ENCODE results near the gene GARNL3. TPM values are rescaled to one million over a fixed set of nuclear protein-coding genes. Genes with fewer than 3 reads are reported as not detected.

GARNL3 gene
- total RNA-seq, 1 experiment from 2014 or later, result 11.5 TPM

DNA sequence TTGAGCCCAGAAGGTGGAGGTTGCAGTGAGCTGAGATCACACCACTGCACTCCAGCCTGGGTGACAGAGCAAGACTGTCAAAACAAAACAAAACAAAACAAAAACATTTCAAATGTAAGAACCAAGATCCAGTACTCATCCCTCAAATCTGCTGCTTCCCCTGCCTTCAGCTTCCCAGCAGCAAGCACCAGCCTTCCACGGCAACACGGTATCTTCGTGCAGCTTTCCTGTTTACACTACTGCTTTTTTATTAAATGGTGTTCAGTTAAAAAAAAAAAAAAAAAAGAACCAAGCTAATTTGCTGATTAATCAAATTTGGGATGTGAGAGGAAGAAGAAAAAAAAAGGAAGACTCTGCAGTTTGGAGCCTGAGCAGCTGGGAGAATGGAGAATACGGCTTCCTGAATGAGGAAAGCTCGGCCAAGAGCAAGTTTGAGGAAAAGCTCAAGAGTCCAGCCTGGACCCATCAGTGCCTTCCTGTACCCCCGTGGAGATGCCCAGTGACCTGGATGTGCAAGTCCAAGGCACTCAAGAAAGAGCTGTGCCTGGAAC lies 104.4 kb downstream of the GARNL3 start:
- DNase-seq (ENCODE audit: low read depth, low spot score) (no peak), ATAC-seq (no peak)
- H3K9me3 ChIP-seq (ENCODE audit: control insufficient read depth, insufficient read depth, low read depth, low read length), result no peaks in the 10 kb centered on the region
- ChIA-PET CTCF (no interaction called here), POLR2A (interaction anchor here (0.5 to 0.7 kb wide), 2 partner anchors 60 to 67 kb away, joined by 6 to 8 read pairs; no protein-coding TSS in a partner anchor)
- H3K36me3 ChIP-seq (ENCODE audit: control insufficient read depth, insufficient read depth, low read length), result no peaks in the 10 kb centered on the region
- in situ Hi-C loops (cut with HindIII; ENCODE audit: low pct_unique_long_range_greater_than_20kb, low sequenced_read_pairs), result no loop called here
- TF ChIP-seq SIN3A (IDR thresholded peaks at IDR 0.05; ENCODE audit: borderline replicate concordance, insufficient read depth, low read depth, low read length), result no peak
- no peak for TF ChIP-seq POLR2AphosphoS5 (IDR thresholded peaks at IDR 0.05; ENCODE audit: low read depth, low read length)
- no peak for TF ChIP-seq REST (IDR thresholded peaks at IDR 0.05; ENCODE audit: insufficient read depth in 1 of 2, low read depth in 2 of 2, low read length in 1 of 2)
- no peak for TF ChIP-seq TCF7L2 (IDR thresholded peaks at IDR 0.05; ENCODE audit: low read depth, low read length)
- no peak overlapping the region for H3K4me3 ChIP-seq (ENCODE audit: low read depth in 2 of 2, low read length in 2 of 2)
- intact Hi-C loops (cut with micrococcal nuclease; ENCODE audit: unreplicated experiment), result no loop called here
- H3K4me1 ChIP-seq (ENCODE audit: control insufficient read depth, insufficient read depth, low read length), result no peaks in the 10 kb centered on the region
- no peaks in the 10 kb centered on the region for H3K27me3 ChIP-seq (ENCODE audit: control insufficient read depth, insufficient read depth, low read length)
- H3K27ac ChIP-seq (ENCODE audit: low read length), result no peak overlapping the region
- BruUV-seq (replicated peaks), result no TSS peak

GRCh38 chr9:127369428-127369827 lies 104.9 kb downstream of the GARNL3 start:
- H3K4me3 ChIP-seq (ENCODE audit: low read depth in 2 of 2, low read length in 2 of 2), result no peak overlapping the region
- BruUV-seq (replicated peaks), result no TSS peak
- in situ Hi-C loops (cut with HindIII; ENCODE audit: low pct_unique_long_range_greater_than_20kb, low sequenced_read_pairs), result no loop called here
- intact Hi-C loops (cut with micrococcal nuclease; ENCODE audit: unreplicated experiment), result no loop called here
- H3K4me1 ChIP-seq (ENCODE audit: control insufficient read depth, insufficient read depth, low read length), result no peaks in the 10 kb centered on the region
- TF ChIP-seq POLR2AphosphoS5 (IDR thresholded peaks at IDR 0.05; ENCODE audit: low read depth, low read length), result no peak
- no peak for TF ChIP-seq CTCF (IDR thresholded peaks at IDR 0.05)
- TF ChIP-seq TCF7L2 (IDR thresholded peaks at IDR 0.05; ENCODE audit: low read depth, low read length), result no peak
- no peak for TF ChIP-seq REST (IDR thresholded peaks at IDR 0.05; ENCODE audit: insufficient read depth in 1 of 2, low read depth in 2 of 2, low read length in 1 of 2)
- no peak for TF ChIP-seq SIN3A (IDR thresholded peaks at IDR 0.05; ENCODE audit: borderline replicate concordance, insufficient read depth, low read depth, low read length)
- POLR2A ChIA-PET, result interaction anchor here (0.5 to 0.7 kb wide), 2 partner anchors 60 to 68 kb away, joined by 6 to 8 read pairs; no protein-coding TSS in a partner anchor
- no peak for ATAC-seq
- no peak for DNase-seq (ENCODE audit: low read depth, low spot score)
- CTCF ChIA-PET, result no interaction called here
- H3K27me3 ChIP-seq (ENCODE audit: control insufficient read depth, insufficient read depth, low read length), result no peaks in the 10 kb centered on the region
- no peak overlapping the region for H3K27ac ChIP-seq (ENCODE audit: low read length)
- H3K9me3 ChIP-seq (ENCODE audit: control insufficient read depth, insufficient read depth, low read depth, low read length), result no peaks in the 10 kb centered on the region
- H3K36me3 ChIP-seq (ENCODE audit: control insufficient read depth, insufficient read depth, low read length), result no peaks in the 10 kb centered on the region
